ENCODE data around the gene SPATA31C1.

DNA sequence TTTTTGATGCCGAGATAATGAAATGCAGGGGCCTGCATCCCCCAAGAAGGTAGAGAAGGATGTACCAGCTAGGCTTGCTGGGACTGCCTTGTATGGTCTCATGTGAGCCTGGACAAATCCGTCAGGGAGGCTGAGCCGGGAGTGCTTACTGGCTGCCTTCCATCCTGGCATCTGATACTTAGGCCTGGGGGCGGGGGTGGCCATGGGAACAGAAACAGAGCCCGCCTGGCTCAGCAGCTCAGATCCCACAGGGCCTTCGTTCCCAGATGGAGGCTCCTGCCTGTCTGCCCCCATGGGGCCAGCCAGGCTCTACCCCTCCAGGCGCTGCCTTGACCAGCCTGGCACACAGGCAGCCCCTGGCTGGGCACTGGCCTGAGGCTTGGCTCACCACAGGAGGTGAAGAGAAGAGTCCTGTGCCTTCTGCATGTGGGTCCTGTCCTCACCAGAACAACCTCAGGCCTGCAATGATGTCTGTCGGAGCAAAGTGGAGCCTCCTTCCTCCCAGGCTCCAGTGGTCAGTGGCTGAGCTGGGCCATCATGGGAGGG lies 45.6 kb upstream of the SPATA31C1 start:
- TF ChIP-seq, protein P1, sequence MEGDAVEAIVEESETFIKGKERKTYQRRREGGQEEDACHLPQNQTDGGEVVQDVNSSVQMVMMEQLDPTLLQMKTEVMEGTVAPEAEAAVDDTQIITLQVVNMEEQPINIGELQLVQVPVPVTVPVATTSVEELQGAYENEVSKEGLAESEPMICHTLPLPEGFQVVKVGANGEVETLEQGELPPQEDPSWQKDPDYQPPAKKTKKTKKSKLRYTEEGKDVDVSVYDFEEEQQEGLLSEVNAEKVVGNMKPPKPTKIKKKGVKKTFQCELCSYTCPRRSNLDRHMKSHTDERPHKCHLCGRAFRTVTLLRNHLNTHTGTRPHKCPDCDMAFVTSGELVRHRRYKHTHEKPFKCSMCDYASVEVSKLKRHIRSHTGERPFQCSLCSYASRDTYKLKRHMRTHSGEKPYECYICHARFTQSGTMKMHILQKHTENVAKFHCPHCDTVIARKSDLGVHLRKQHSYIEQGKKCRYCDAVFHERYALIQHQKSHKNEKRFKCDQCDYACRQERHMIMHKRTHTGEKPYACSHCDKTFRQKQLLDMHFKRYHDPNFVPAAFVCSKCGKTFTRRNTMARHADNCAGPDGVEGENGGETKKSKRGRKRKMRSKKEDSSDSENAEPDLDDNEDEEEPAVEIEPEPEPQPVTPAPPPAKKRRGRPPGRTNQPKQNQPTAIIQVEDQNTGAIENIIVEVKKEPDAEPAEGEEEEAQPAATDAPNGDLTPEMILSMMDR (IDR thresholded peaks at IDR 0.05): no peak
- TF ChIP-seq POLR2AphosphoS5 (IDR thresholded peaks at IDR 0.05): no peak
- TF ChIP-seq EP300 (IDR thresholded peaks at IDR 0.05): no peak
- no peak for TF ChIP-seq POLR2A (IDR thresholded peaks at IDR 0.05)

Data from upper lobe of left lung (tissue), 4 donors.